UCSD-AML1 (cell line): ENCODE measurements around the gene CHTOP.

Experiments
- DNase-seq: peaks from one replicate; lab custom pipeline; 2025; ENCODE audit not compliant: unreplicated experiment; lab: John Stamatoyannopoulos, UW

The CHTOP gene

DNA sequence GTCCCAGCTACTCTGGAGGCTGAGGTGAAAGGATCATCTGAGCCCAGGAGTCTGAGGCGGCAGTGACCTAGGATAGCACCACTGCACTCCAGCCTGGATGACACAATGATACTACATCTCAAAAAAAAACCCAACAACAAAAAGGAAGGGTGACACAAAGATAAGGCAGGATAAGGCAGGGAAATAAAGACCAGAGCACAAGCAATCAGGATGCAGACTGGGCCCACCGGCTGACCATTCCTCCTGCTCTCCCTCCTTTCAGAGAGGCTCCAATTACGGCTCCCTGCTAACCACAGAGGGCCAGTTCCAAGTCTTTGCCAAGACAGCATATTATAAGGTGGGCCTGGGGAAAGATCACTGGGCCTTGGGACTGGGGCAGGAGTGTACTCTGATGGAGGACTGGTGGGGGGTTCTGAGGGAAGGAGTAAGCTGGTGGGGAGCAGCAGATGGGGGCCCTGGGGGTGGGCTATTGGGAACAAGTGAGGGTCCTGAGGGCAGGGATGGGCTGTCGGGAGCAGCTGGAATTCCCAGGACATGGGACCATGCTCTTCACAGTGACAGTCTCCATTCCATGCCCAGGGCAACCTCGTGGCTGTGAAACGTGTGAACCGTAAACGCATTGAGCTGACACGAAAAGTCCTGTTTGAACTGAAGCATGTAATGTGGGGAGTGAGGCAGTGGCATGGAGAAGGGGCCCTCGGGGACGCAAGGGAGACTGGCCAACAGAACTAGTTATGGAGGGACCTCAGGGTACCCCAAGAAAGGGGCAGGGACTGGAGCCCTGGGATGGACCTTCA, 51.9 kb downstream of the CHTOP start:
- DNase-seq, result no peak

DNA sequence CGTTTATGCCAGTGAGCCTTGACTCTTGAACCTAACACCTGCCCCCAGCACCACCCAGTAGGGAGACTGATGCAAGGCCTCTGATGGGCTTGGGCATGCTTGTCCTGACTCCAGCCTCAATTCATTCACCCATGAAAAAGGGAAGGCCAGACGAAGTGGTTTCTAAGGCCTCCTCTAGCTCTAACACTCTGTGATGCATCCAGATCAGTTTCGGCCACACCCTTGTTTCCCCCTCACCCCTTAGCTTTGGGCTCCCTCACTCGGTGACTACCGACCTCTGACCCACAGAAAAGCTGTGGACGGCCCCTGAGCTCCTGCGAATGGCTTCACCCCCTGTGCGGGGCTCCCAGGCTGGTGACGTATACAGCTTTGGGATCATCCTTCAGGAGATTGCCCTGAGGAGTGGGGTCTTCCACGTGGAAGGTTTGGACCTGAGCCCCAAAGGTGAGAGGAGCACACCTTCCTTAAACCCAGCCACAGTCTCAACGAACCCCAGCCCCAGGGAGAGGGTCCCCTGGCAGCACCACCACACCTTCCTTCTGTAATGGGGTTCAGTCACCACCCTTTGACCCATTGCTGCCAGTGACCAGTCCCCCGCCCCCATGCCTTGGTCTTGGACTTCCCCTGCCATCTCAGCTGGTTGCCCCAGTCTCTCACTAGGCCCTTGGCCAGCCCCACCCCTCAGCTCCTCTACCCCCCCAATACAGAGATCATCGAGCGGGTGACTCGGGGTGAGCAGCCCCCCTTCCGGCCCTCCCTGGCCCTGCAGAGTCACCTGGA, 53.7 kb downstream of the CHTOP start:
- no peak for DNase-seq

DNA sequence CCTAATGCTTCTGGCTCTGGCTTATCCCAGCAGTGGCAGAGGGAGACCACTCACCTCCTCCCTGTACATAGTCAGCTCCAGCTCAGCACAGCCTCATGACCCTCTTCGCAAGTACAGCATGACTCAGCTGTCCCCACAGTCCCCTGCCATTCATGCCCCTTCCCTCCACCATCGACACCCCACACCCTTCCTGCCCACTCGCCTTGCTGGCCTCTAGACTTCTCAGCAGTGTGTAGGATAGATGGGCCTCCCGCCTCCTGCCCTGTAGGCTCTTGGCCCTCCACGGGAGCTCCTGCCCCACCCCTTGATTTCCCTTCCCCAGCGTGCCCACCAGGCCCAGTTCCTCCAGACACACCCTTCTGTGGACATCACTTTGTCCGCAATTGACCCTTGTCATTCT, 54.4 kb downstream of the CHTOP start:
- DNase-seq, result no peak

DNA sequence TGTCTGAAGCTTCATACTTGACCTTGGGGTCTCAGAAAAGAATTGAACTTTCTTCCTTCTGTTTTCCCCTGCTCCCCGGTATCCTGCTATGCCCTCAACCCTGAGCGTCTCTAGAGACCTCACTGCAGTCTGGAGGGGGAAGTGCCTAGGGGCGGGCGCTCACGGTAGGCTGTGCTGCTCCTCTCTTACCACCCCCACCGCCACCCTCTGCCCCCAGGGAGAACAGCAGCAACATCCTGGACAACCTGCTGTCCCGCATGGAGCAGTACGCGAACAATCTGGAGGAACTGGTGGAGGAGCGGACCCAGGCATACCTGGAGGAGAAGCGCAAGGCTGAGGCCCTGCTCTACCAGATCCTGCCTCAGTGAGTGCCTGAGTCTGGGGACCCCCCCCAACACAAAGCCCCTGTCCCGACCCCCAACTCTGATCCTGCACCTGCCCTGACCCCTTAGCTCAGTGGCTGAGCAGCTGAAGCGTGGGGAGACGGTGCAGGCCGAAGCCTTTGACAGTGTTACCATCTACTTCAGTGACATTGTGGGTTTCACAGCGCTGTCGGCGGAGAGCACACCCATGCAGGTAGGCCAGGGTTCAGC, 55.0 kb downstream of the CHTOP start:
- DNase-seq, result no peak

DNA sequence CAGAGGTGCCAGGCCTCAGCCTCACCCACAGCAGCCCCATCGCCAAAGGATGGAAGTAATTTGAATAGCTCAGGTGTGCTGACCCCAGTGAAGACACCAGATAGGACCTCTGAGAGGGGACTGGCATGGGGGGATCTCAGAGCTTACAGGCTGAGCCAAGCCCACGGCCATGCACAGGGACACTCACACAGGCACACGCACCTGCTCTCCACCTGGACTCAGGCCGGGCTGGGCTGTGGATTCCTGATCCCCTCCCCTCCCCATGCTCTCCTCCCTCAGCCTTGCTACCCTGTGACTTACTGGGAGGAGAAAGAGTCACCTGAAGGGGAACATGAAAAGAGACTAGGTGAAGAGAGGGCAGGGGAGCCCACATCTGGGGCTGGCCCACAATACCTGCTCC, 59.6 kb downstream of the CHTOP start:
- no peak for DNase-seq
